HepG2 (cell line): ENCODE results near the gene LRRC45. TPM values are rescaled to one million over a fixed set of nuclear protein-coding genes. Genes with fewer than 3 reads are reported as not detected.

Experiments
- AGO2 ChIP-seq: fragments of 200-400 bp; formaldehyde crosslinking; optimal IDR thresholded peaks from 2 replicates; pipeline ENCODE3; 2017; ENCODE audit warnings: mild to moderate bottlenecking, low read depth, low read length, moderate library complexity
- ATF7 ChIP-seq, 2 experiments: fragments of 450-650 bp in 1 of 2; sonication (generic) in 1 of 2; formaldehyde crosslinking in 1 of 2; IDR thresholded peaks; 2 replicates each; pipeline versions ENCODE4 v1.4.0 to v1.6.1; 2016 to 2020; ENCODE audit warnings: antibody characterized with exemption in 1 of 2, mild to moderate bottlenecking in 1 of 2, missing genetic modification reagents in 1 of 2
- CBX1 ChIP-seq: IDR thresholded peaks from one replicate; pipeline ENCODE4 v1.6.1; 2016; ENCODE audit warnings: antibody characterized with exemption, low read depth
- CC2D1A ChIP-seq: sonication (generic); formaldehyde crosslinking; IDR thresholded peaks from 2 replicates; pipeline ENCODE4 v1.8.1; 2023; ENCODE audit warnings: mild to moderate bottlenecking, missing genetic modification reagents
- HOXA9 ChIP-seq: sonication (generic); formaldehyde crosslinking; IDR thresholded peaks from 2 replicates; pipeline ENCODE4 v1.8.1; 2022; ENCODE audit warnings: missing genetic modification reagents, mild to moderate bottlenecking, moderate library complexity, borderline replicate concordance
- JUND ChIP-seq: sonication (generic); formaldehyde crosslinking; IDR thresholded peaks from 2 replicates; pipeline ENCODE4 v1.8.0; 2022; ENCODE audit warnings: mild to moderate bottlenecking, missing genetic modification reagents
- KDM2A ChIP-seq: sonication (generic); formaldehyde crosslinking; IDR thresholded peaks from 2 replicates; pipeline ENCODE4 v1.4.0; 2020; ENCODE audit warnings: low read depth, missing genetic modification reagents, borderline replicate concordance
- KLF15 ChIP-seq: sonication (generic); formaldehyde crosslinking; IDR thresholded peaks from 2 replicates; pipeline ENCODE4 v1.8.1; 2023; ENCODE audit warnings: borderline replicate concordance, mild to moderate bottlenecking, inconsistent platforms, missing genetic modification reagents, mixed read lengths
- NKX3-1 ChIP-seq: sonication (generic); formaldehyde crosslinking; IDR thresholded peaks from 2 replicates; pipeline ENCODE4 v1.5.0; 2020; ENCODE audit warnings: missing genetic modification reagents
- NR2F6 ChIP-seq, 2 experiments: IDR thresholded peaks; 2 replicates each; pipeline ENCODE4 v1.6.1; 2016; ENCODE audit warnings: antibody characterized with exemption in 1 of 2, mild to moderate bottlenecking in 1 of 2
- ONECUT2 ChIP-seq: sonication (generic); formaldehyde crosslinking; IDR thresholded peaks from 2 replicates; pipeline ENCODE4 v1.4.0; 2020; ENCODE audit warnings: missing genetic modification reagents
- PAF1 ChIP-seq: IDR thresholded peaks from 2 replicates; pipeline ENCODE4 v1.6.1; 2016; ENCODE audit warnings: missing genetic modification reagents, missing compliant biosample characterization
- PHF20 ChIP-seq: sonication (generic); formaldehyde crosslinking; IDR thresholded peaks from 2 replicates; pipeline ENCODE4 v1.5.0; 2020; ENCODE audit warnings: mild to moderate bottlenecking, missing genetic modification reagents
- POLR2AphosphoS5 ChIP-seq: IDR thresholded peaks from 2 replicates; pipeline ENCODE4 v1.6.1; 2012; ENCODE audit warnings: low read depth, low read length
- TBP ChIP-seq: sonication (generic); formaldehyde crosslinking; IDR thresholded peaks from 2 replicates; pipeline ENCODE4 v1.5.0; 2020; ENCODE audit warnings: missing genetic modification reagents
- ZC3H4 ChIP-seq: sonication (generic); formaldehyde crosslinking; IDR thresholded peaks from 2 replicates; pipeline ENCODE4 v1.4.0; 2020; ENCODE audit warnings: missing genetic modification reagents, borderline replicate concordance
- ZKSCAN1 ChIP-seq: fragments of 150-350 bp; IDR thresholded peaks from 2 replicates; pipeline ENCODE4 v1.6.1; 2014; ENCODE audit warnings: low read length
- ZNF317 ChIP-seq: sonication (generic); formaldehyde crosslinking; IDR thresholded peaks from 2 replicates; pipeline ENCODE4 v1.5.0; 2020; ENCODE audit warnings: mild to moderate bottlenecking, missing genetic modification reagents
- ZNF33A ChIP-seq: sonication (generic); formaldehyde crosslinking; IDR thresholded peaks from 2 replicates; pipeline ENCODE4 v1.5.1; 2020; ENCODE audit warnings: missing genetic modification reagents, mild to moderate bottlenecking, moderate library complexity, borderline replicate concordance
- ZNF615 ChIP-seq: sonication (generic); formaldehyde crosslinking; IDR thresholded peaks from 2 replicates; pipeline ENCODE4 v1.5.0; 2020; ENCODE audit warnings: mild to moderate bottlenecking, missing genetic modification reagents, borderline replicate concordance
- ZNF660 ChIP-seq: sonication (generic); formaldehyde crosslinking; IDR thresholded peaks from 2 replicates; pipeline ENCODE4 v1.5.1; 2020; ENCODE audit warnings: mild to moderate bottlenecking, low read depth, missing genetic modification reagents, borderline replicate concordance
- polyA plus RNA-seq, 8 experiments: library from polyadenylated mRNA; depleted of rRNA in 3 of 8; stranded (reverse) in 7 of 8; unstranded in 1 of 8; fragments of >200 nt; fragmentation: Illumina TruSeq in 4 of 8; extraction: Trizol in 4 of 8; gene quantifications; 2 replicates each; pipeline versions ENCODE4 v1.2.1 to v1.2.3, GENCODE V29; 2011 to 2016; ENCODE audit warnings: low read depth in 4 of 8, missing spikeins in 1 of 8, mixed read lengths in 1 of 8; ENCODE audit not compliant: insufficient read depth in 1 of 8
- total RNA-seq, 5 experiments: library from RNA; depleted of rRNA; stranded (reverse); fragments of >200 nt; fragmentation: Illumina TruSeq; extraction: Trizol; gene quantifications; 2 replicates each; pipeline ENCODE4 v1.2.3, GENCODE V29; 2016; ENCODE audit warnings: low read depth in 1 of 5
- TF ChIP-seq, protein P1 (sequence below): sonication (generic); formaldehyde crosslinking; IDR thresholded peaks from 2 replicates; pipeline ENCODE4 v1.4.0; 2020; ENCODE audit warnings: missing genetic modification reagents, borderline replicate concordance
- TF ChIP-seq, protein P2 (sequence below): sonication (generic); formaldehyde crosslinking; IDR thresholded peaks from 2 replicates; pipeline ENCODE4 v1.5.0; 2020; ENCODE audit warnings: mild to moderate bottlenecking, missing genetic modification reagents
- TF ChIP-seq, protein P3 (sequence below): sonication (generic); formaldehyde crosslinking; IDR thresholded peaks from 2 replicates; pipeline ENCODE4 v1.4.0; 2020; ENCODE audit warnings: missing genetic modification reagents

The LRRC45 gene
- total and polyA plus RNA-seq, 2 of the 13 experiments (the other 11 are each of a cell fraction or from before 2014, with no cell fraction given), result 11.6 to 48.1 TPM

DNA sequence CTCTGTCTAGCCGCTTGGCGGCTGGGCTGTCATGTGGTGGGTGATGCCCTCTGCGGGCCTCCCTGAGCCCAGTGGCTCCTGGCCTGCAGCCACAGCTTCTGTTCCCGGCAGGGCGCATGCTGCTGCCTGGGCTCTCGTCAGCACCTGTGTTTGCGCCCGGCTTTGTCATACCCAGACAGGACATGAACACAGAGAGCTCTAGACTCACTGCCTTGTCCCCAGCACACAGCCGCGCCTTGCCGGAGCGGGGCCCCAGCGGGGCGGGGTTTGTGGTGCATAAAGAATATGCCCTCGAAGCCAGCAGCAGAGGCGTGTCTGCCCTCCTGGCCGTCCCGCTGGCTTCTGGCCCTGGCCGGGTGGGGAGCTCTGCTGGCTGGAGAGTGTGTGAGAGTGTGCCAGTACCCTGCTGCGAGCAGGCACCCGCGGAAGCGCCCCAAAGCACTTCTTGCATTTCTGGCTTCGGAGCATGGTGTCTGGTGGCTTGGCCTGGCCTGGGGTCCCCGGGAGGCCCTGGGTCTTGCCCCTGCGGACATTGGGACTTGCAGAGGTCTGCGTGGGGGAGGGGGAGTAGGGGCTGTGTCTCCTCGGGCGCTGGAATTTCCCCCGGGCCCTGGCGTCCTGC, 31.3 kb upstream of the LRRC45 start (continued):
- TF ChIP-seq, protein P1, sequence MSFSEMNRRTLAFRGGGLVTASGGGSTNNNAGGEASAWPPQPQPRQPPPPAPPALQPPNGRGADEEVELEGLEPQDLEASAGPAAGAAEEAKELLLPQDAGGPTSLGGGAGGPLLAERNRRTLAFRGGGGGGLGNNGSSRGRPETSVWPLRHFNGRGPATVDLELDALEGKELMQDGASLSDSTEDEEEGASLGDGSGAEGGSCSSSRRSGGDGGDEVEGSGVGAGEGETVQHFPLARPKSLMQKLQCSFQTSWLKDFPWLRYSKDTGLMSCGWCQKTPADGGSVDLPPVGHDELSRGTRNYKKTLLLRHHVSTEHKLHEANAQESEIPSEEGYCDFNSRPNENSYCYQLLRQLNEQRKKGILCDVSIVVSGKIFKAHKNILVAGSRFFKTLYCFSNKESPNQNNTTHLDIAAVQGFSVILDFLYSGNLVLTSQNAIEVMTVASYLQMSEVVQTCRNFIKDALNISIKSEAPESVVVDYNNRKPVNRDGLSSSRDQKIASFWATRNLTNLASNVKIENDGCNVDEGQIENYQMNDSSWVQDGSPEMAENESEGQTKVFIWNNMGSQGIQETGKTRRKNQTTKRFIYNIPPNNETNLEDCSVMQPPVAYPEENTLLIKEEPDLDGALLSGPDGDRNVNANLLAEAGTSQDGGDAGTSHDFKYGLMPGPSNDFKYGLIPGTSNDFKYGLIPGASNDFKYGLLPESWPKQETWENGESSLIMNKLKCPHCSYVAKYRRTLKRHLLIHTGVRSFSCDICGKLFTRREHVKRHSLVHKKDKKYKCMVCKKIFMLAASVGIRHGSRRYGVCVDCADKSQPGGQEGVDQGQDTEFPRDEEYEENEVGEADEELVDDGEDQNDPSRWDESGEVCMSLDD, result peak; percentile 41; the same call in 1 of the 2 replicates
- TF ChIP-seq ONECUT2 (CRISPR knock-in tag), result 0 out of 2 replicates have a peak, but pooled peaks have one; percentile 33
- no peak for TF ChIP-seq ATF7 (IDR thresholded peaks at IDR 0.05)
- 0 out of 2 replicates have a peak, but pooled peaks have one; percentile 67 for TF ChIP-seq ATF7 (CRISPR knock-in tag; IDR thresholded peaks at IDR 0.05)
- TF ChIP-seq, protein P2, sequence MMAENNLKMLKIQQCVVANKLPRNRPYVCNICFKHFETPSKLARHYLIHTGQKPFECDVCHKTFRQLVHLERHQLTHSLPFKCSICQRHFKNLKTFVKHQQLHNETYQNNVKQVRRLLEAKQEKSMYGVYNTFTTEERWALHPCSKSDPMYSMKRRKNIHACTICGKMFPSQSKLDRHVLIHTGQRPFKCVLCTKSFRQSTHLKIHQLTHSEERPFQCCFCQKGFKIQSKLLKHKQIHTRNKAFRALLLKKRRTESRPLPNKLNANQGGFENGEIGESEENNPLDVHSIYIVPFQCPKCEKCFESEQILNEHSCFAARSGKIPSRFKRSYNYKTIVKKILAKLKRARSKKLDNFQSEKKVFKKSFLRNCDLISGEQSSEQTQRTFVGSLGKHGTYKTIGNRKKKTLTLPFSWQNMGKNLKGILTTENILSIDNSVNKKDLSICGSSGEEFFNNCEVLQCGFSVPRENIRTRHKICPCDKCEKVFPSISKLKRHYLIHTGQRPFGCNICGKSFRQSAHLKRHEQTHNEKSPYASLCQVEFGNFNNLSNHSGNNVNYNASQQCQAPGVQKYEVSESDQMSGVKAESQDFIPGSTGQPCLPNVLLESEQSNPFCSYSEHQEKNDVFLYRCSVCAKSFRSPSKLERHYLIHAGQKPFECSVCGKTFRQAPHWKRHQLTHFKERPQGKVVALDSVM, result peak; percentile 77
- peak; percentile 94 for TF ChIP-seq POLR2AphosphoS5
- TF ChIP-seq, protein P3, sequence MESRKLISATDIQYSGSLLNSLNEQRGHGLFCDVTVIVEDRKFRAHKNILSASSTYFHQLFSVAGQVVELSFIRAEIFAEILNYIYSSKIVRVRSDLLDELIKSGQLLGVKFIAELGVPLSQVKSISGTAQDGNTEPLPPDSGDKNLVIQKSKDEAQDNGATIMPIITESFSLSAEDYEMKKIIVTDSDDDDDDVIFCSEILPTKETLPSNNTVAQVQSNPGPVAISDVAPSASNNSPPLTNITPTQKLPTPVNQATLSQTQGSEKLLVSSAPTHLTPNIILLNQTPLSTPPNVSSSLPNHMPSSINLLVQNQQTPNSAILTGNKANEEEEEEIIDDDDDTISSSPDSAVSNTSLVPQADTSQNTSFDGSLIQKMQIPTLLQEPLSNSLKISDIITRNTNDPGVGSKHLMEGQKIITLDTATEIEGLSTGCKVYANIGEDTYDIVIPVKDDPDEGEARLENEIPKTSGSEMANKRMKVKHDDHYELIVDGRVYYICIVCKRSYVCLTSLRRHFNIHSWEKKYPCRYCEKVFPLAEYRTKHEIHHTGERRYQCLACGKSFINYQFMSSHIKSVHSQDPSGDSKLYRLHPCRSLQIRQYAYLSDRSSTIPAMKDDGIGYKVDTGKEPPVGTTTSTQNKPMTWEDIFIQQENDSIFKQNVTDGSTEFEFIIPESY, result peak; percentile 81
- TF ChIP-seq NR2F6 (IDR thresholded peaks at IDR 0.05), result peak; percentile 26; the same call in 1 of the 2 replicates
- peak; percentile 78 for TF ChIP-seq NR2F6 (CRISPR knock-in tag; IDR thresholded peaks at IDR 0.05)
- no peak; the same call in 1 of the 2 replicates for TF ChIP-seq ZKSCAN1
- TF ChIP-seq CC2D1A (CRISPR knock-in tag), result no peak
- no peak for TF ChIP-seq AGO2
- TF ChIP-seq ZNF317 (CRISPR knock-in tag), result 0 out of 2 replicates have a peak, but pooled peaks have one; percentile 54
- no peak; the same call in 1 of the 2 replicates for TF ChIP-seq ZNF33A (CRISPR knock-in tag)
- TF ChIP-seq NKX3-1, result peak; percentile 82; the same call in 1 of the 2 replicates
- no peak for TF ChIP-seq PAF1 (CRISPR knock-in tag)
- peak; percentile 81 for TF ChIP-seq KDM2A (CRISPR knock-in tag)
- TF ChIP-seq KLF15 (CRISPR knock-in tag), result no peak
- TF ChIP-seq TBP (CRISPR knock-in tag), result no peak
- TF ChIP-seq ZC3H4 (CRISPR knock-in tag), result no peak
- no peak for TF ChIP-seq ZNF660 (CRISPR knock-in tag)
- peak; percentile 78; the same call in 1 of the 2 replicates for TF ChIP-seq ZNF615
- peak; percentile 52 for TF ChIP-seq CBX1
- TF ChIP-seq HOXA9 (CRISPR knock-in tag), result peak; percentile 84; the same call in 1 of the 2 replicates
- peak; percentile 13; the same call in 1 of the 2 replicates for TF ChIP-seq PHF20 (CRISPR knock-in tag)
- no peak; the same call in 1 of the 2 replicates for TF ChIP-seq JUND (CRISPR knock-in tag)
